ENCODE measurements around the gene DPEP2NB.
"Not testable (repeated sequence)": the region's sequence is repeated elsewhere in the genome, so short reads cannot be mapped to it uniquely, and the experiment has no call there.

Gene DPEP2NB

DNA sequence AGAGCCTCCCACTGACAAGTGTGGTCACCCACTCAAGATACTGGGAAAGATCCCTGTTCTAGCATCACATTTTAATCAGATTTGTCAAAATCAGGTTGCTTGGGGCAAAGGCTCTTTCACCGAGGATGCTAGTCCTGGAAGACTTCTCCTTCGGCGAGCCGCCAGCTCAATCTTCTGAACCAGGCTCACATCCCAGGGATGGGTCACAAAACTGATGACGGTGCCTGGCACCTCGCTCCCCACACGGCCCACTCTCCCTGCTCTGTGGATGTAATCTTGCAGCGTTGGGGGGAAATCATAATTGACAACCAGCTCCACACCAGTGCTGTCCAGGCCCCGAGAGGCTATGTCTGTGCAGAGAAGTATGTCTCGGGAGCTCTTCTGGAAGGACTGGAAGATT lies 5.8 kb upstream of the DPEP2NB start:
- Histone ChIP-seq H3K36me3 (peaks cover 25% of the 10 kb centered on the region), H3K4me3 (peak overlapping the region; percentile 100), H3K27me3 (no peaks in the 10 kb centered on the region), H4K20me1 (peaks cover 17% of the 10 kb centered on the region; the same call in 1 of the 2 replicates), H3K27ac (no peak overlapping the region), H3K4me1 (peaks cover 30% of the 10 kb centered on the region), H3K9ac (0 out of 2 replicates have a peak overlapping the region, but pooled peaks have one; percentile 99), H3K9me3 (no peaks in the 10 kb centered on the region), H3K4me2 (peak overlapping the region; percentile 99)
- no peak for TF ChIP-seq Cebpa-rat (IDR thresholded peaks at IDR 0.05)

GRCh38 chr16:68019167-68019680 lies 3.5 kb upstream of the DPEP2NB start:
- Histone ChIP-seq H4K20me1 (peaks cover 17% of the 10 kb centered on the region; the same call in 1 of the 2 replicates), H3K27me3 (no peaks in the 10 kb centered on the region), H3K36me3 (peaks cover 12% of the 10 kb centered on the region), H3K4me3 (no peak overlapping the region), H3K27ac (no peak overlapping the region), H3K4me2 (no peak overlapping the region), H3K9me3 (no peaks in the 10 kb centered on the region), H3K4me1 (peaks cover 22% of the 10 kb centered on the region), H3K9ac (no peak overlapping the region)
- no peak for TF ChIP-seq Cebpa-rat (IDR thresholded peaks at IDR 0.05)

DNA sequence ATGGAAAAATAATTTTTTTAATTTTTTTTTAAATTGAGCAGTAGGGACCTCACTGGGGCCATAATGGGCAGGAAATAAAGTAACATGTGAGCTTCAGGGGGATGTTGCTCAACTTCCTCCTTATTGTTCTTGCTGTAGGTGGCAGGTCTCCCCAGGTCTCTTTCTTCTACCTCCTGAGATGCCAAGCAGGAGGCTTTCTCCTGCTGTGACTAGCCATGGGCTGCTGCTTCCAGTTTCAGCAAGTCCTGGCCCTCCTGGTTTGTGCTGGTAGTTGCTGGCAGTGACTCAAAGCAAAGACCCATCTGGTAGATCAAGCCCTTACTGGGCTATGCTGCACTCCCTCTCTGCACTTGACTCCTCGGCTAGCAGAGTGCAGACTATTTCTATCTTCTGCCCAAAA lies 2.3 kb downstream of the DPEP2NB start:
- Histone ChIP-seq H3K4me2 (no peak overlapping the region), H3K27ac (no peak overlapping the region)

GRCh38 chr16:68009872-68010271 lies 5.8 kb downstream of the DPEP2NB start:
- not testable (repeated sequence) for H3K4me2 ChIP-seq, H3K27me3 ChIP-seq, H3K9ac ChIP-seq, H3K36me3 ChIP-seq, H3K4me1 ChIP-seq, H3K9me3 ChIP-seq, H3K27ac ChIP-seq, H3K4me3 ChIP-seq, H4K20me1 ChIP-seq

More for the DNA sequence above, 2.3 kb downstream of the DPEP2NB start:
- H3K4me1 ChIP-seq: no peaks in the 10 kb centered on the region
- H3K9me3 ChIP-seq: no peaks in the 10 kb centered on the region
- H3K9ac ChIP-seq: no peak overlapping the region
- H3K27me3 ChIP-seq: no peaks in the 10 kb centered on the region
- TF ChIP-seq Cebpa-rat (IDR thresholded peaks at IDR 0.05): no peak
- no peaks in the 10 kb centered on the region for H3K36me3 ChIP-seq
- no peaks in the 10 kb centered on the region for H4K20me1 ChIP-seq
- H3K4me3 ChIP-seq: no peak overlapping the region

DNA sequence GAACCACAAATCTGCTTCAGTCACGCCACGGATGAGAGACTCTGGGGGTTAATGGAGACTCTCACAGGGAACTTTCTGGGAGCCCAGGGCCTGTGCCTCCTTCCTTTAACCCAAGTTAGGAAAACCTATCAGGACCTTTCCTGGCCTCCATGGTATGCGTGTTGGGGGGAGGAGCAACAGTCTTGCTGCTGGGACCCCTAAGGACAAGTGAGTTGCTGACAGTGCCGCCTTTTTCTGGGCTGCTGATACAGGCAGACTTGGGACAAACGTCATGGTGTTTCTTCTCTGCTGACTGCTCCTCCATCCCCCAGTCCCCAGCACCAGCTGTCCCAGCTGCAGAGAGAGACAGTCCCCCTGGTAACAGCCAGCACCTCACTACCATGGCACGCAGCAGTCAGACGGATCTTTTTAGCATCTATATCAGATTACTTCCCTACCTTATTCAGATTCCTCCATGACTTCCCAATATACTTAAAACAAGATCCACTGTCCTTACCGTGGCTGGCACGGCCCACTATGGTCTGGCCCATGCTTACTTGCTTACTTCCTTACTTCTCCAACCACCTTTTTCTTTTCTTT lies 6.5 kb downstream of the DPEP2NB start:
- Histone ChIP-seq H3K36me3 (no peaks in the 10 kb centered on the region), H3K27ac (no peak overlapping the region), H3K27me3 (no peaks in the 10 kb centered on the region), H4K20me1 (no peaks in the 10 kb centered on the region), H3K4me1 (no peaks in the 10 kb centered on the region; the same call in 1 of the 2 replicates), H3K9me3 (no peaks in the 10 kb centered on the region), H3K4me2 (no peak overlapping the region), H3K4me3 (no peak overlapping the region), H3K9ac (no peak overlapping the region)
- no peak for TF ChIP-seq Cebpa-rat (IDR thresholded peaks at IDR 0.05)

- Histone ChIP-seq H3K9ac (no peak overlapping the region), H3K4me2 (no peak overlapping the region), H3K36me3 (no peaks in the 10 kb centered on the region), H3K27me3 (no peaks in the 10 kb centered on the region), H4K20me1 (no peaks in the 10 kb centered on the region), H3K4me1 (no peaks in the 10 kb centered on the region; the same call in 1 of the 2 replicates), H3K9me3 (no peaks in the 10 kb centered on the region), H3K27ac (no peak overlapping the region), H3K4me3 (no peak overlapping the region)
- no peak for TF ChIP-seq Cebpa-rat (IDR thresholded peaks at IDR 0.05)
Observed at GRCh38 chr16:68005786-68006286, 9.9 kb downstream of the DPEP2NB start.

GRCh38 chr16:68005211-68005610 lies 10.5 kb downstream of the DPEP2NB start:
- no peaks in the 10 kb centered on the region for H4K20me1 ChIP-seq
- peaks cover 4% of the 10 kb centered on the region for H3K4me1 ChIP-seq
- no peaks in the 10 kb centered on the region for H3K27me3 ChIP-seq
- no peaks in the 10 kb centered on the region for H3K9me3 ChIP-seq
- no peak for TF ChIP-seq Cebpa-rat (IDR thresholded peaks at IDR 0.05)
- no peak overlapping the region for H3K27ac ChIP-seq
- H3K36me3 ChIP-seq: no peaks in the 10 kb centered on the region
- H3K4me3 ChIP-seq: no peak overlapping the region
- no peak overlapping the region for H3K9ac ChIP-seq
- H3K4me2 ChIP-seq: no peak overlapping the region

DNA sequence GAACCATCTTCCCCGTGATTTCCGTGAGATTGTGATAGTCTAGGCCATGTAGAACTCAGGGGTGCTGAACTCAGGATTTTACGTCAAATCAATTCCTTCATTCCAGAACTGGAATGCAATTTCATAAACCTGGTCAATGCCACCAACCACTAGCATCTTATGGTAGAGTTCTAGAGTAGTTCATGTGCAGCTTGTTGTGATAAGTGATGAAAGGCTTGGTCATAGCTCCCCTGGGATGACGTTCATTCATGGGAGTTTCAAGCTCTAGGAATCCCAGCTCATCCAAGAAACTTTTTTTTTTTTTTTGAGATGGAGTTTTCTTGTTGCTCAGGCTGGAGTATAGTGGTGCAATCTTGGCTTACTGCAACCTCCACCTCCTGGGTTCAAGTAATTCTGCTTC lies 12.7 kb downstream of the DPEP2NB start:
- no peaks in the 10 kb centered on the region for H3K27me3 ChIP-seq
- H3K9ac ChIP-seq: no peak overlapping the region
- no peaks in the 10 kb centered on the region for H4K20me1 ChIP-seq
- no peak overlapping the region for H3K4me2 ChIP-seq
- peaks cover 5% of the 10 kb centered on the region; the same call in 1 of the 2 replicates for H3K9me3 ChIP-seq
- TF ChIP-seq Cebpa-rat (IDR thresholded peaks at IDR 0.05): no peak
- no peak overlapping the region for H3K4me3 ChIP-seq
- peaks cover 26% of the 10 kb centered on the region for H3K4me1 ChIP-seq
- H3K27ac ChIP-seq: no peak overlapping the region
- H3K36me3 ChIP-seq: no peaks in the 10 kb centered on the region

- Histone ChIP-seq H3K36me3 (no peaks in the 10 kb centered on the region), H3K27ac (0 out of 2 replicates have a peak overlapping the region, but pooled peaks have one; percentile 59), H3K9me3 (peaks cover 9% of the 10 kb centered on the region; the same call in 1 of the 2 replicates), H3K9ac (no peak overlapping the region), H3K27me3 (no peaks in the 10 kb centered on the region), H3K4me2 (peak overlapping the region; percentile 82), H3K4me1 (peaks cover 26% of the 10 kb centered on the region), H4K20me1 (no peaks in the 10 kb centered on the region), H3K4me3 (no peak overlapping the region)
- no peak for TF ChIP-seq Cebpa-rat (IDR thresholded peaks at IDR 0.05)
Observed at GRCh38 chr16:68000450-68000849, 15.3 kb downstream of the DPEP2NB start.

DNA sequence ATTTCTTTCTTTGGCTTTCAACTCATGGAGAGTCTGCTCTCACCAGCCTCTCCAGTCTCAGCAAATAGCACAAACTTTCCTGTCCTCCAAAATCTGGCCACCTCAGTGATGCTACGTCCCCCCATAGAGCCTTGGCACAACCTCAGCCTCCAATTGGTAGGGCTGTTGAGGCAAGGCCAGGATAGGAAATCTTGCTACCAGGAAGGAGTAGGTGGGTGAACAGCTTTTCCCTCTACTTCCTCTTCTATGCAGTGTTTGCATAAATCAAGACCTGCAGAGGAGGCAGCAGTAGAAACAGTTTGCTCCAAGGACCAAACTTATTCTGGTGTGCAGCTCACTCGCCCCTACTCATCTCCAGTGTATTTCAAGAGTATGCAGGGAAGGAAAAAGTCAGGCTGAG lies 15.7 kb downstream of the DPEP2NB start:
- peak overlapping the region; percentile 82 for H3K4me2 ChIP-seq
- no peaks in the 10 kb centered on the region for H4K20me1 ChIP-seq
- H3K4me3 ChIP-seq: no peak overlapping the region
- no peaks in the 10 kb centered on the region for H3K36me3 ChIP-seq
- TF ChIP-seq Cebpa-rat (IDR thresholded peaks at IDR 0.05): no peak
- H3K9me3 ChIP-seq: peaks cover 9% of the 10 kb centered on the region; the same call in 1 of the 2 replicates
- H3K4me1 ChIP-seq: peaks cover 30% of the 10 kb centered on the region
- H3K9ac ChIP-seq: no peak overlapping the region
- H3K27me3 ChIP-seq: no peaks in the 10 kb centered on the region
- peak overlapping the region; percentile 59; the same call in 1 of the 2 replicates for H3K27ac ChIP-seq

DNA sequence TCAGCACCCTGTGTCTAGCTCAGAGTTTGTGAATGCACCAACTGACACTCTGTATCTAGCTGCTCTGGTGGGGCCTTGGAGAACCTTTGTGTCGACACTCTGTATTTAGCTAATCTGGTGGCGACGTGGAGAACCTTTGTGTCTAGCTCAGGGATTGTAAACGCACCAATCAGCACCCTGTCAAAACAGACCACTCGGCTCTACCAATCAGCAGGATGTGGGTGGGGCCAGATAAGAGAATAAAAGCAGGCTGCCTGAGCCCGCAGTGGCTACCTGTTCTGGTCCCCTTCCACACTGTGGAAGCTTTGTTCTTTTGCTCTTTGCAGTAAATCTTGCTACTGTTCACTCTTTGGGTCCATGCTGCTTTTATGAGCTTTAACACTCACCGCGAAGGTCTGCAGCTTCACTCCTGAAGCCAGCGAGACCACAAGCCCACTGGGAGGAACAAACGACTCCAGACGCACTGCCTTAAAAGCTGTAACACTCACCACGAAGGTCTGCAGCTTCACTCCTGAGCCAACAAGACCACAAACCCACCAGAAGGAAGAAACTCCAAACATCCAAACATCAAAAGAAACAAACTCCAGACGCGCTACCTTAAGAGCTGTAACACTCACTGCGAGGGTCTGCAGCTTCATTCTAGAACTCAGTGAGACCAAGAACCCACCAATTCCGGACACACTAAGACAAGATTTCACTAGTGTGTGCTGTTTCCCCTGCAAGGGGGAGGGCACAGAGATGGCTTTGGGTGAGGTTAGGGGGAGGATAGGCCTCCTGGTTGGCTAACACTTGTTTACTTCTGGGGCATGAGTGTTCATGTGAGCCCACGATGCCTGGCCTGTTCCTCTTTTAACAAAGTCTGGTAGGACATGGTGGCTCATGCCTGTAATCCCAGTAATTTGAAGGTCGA lies 16.7 kb downstream of the DPEP2NB start, which contains the start of gene DPEP2:
Gene DPEP2 (minus strand): TSS at position 706 of the 910 bp plus-strand sequence. CDS start 6,272 bp downstream, outside the sequence.
- peak within 1 kb of the TSS; percentile 46; the same call in 1 of the 2 replicates for H3K9ac ChIP-seq
- H3K9me3 ChIP-seq, H3K36me3 ChIP-seq, H4K20me1 ChIP-seq, H3K27me3 ChIP-seq: not testable (repeated sequence)
- peak within 1 kb of the TSS; percentile 59 for H3K27ac ChIP-seq
- H3K4me2 ChIP-seq: peak within 1 kb of the TSS; percentile 82
- H3K4me3 ChIP-seq: peak within 1 kb of the TSS; percentile 37
- peaks cover 38% of the 10 kb centered on the region for H3K4me1 ChIP-seq

- not testable (repeated sequence) for H3K9me3 ChIP-seq, H4K20me1 ChIP-seq, H3K36me3 ChIP-seq, H3K27me3 ChIP-seq, H3K27ac ChIP-seq, H3K9ac ChIP-seq
- Histone ChIP-seq H3K4me3 (0 out of 2 replicates have a peak overlapping the region, but pooled peaks have one; percentile 7), H3K4me2 (peak overlapping the region; percentile 82), H3K4me1 (peaks cover 46% of the 10 kb centered on the region)
Observed at GRCh38 chr16:67998231-67998778, 17.4 kb downstream of the DPEP2NB start.

All from BLaER1 (cell line).